GM06990 (cell line): ENCODE results near the gene SLC35E2B.
"Not testable (repeated sequence)": the region's sequence is repeated elsewhere in the genome, so short reads cannot be mapped to it uniquely, and the experiment has no call there.

ENCODE experiments used
- DNase-seq: peaks from one replicate; pipeline ENCODE4 v3.0.0-alpha.2; 2011; ENCODE audit not compliant: insufficient read length; ENCODE audit errors: extremely low read depth
- H3K27me3 ChIP-seq: replicated peaks from 2 replicates; pipeline ENCODE4 v1.6.0; 2011; ENCODE audit warnings: low read length; ENCODE audit not compliant: control insufficient read depth, insufficient read depth
- H3K36me3 ChIP-seq: 2 replicates; pipeline ENCODE4 v1.5.1; 2011; ENCODE audit warnings: low read length; ENCODE audit not compliant: control insufficient read depth, insufficient read depth
- H3K4me3 ChIP-seq: replicated peaks from 2 replicates; pipeline ENCODE4 v1.5.1; 2011; ENCODE audit warnings: low read depth, mild to moderate bottlenecking, control low read depth, low read length
- TF ChIP-seq, protein P1 (sequence below): IDR thresholded peaks from 2 replicates; pipeline ENCODE4 v1.5.1; 2011; ENCODE audit warnings: low read length, control low read depth, mild to moderate bottlenecking, inconsistent platforms; ENCODE audit not compliant: insufficient read depth, poor library complexity, severe bottlenecking

The SLC35E2B gene

DNA sequence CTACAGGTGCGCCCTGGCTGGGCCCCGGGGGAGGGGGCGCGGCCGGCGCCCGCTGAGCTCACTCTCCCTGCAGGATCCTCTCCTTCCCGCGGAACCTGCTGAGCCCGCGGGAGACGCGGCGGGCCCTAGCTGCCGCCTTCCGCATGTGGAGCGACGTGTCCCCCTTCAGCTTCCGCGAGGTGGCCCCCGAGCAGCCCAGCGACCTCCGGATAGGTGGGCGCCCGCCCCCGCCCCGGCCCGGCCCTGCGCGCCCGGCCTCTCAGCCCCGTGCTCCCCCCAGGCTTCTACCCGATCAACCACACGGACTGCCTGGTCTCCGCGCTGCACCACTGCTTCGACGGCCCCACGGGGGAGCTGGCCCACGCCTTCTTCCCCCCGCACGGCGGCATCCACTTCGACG, 7.5 kb upstream of the SLC35E2B start:
- H3K27me3 ChIP-seq, DNase-seq, H3K36me3 ChIP-seq, H3K4me3 ChIP-seq: not testable (repeated sequence)

DNA sequence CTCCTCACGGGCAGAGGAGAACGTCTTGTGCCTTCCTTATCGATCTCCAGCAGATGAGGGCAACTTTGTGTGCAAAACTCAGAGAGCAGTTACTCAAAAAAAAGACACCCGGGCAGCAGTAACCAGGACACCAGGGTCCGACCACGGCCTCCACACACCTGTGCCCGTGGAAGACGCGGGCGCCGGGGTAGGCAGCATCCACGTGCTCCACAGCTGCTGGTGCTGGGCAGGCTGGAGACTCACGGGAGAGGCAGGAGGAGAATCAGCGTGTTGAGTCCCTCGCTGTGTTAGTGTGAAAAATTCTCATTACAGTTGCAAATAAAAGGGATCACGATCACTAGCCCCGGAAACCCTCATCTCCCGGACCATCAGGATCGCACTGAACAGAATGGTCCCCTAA, 6.5 kb upstream of the SLC35E2B start:
- H3K4me3 ChIP-seq, DNase-seq, H3K27me3 ChIP-seq, H3K36me3 ChIP-seq: not testable (repeated sequence)

DNA sequence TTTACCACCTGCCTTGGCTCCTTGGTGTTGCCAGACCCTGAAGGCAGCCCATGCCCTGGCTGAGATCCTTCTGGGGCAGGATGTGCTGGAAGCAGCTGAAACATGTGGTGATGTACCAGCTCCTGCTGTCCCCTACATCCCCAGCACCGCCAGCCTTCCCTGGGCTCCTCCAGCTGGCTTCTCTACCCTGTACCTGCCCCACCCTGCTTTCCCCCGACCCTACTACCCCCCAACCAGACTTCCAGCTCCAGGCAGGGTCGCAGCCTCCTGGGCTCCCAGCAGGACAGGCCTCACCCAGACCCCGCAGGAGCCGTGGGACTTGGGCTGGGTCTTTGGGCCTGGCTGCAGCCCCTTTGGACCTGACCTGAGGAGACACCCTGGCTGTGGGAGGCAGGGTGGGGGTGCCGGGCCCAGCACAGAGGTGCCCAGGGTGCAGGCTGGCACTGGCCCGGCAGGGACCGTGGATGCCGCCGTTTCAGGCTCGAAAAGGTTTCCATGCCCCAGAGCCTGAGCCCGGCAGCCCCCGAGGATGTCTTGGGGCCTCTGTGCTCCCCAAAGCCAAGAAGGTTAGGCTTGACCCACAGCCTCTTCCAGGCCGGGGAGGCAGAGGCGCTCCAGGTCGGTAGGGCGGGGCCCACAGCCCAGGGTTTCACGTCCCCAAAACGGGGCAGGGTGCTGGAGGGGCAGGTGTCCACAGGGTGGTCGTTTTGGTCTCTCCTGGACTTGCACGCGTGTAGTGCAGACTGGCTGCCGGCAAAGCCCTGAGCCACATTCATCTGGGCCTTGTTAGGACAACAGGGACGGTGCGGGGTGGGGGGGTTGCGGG, 5.0 kb upstream of the SLC35E2B start:
- not testable (repeated sequence) for H3K27me3 ChIP-seq, H3K4me3 ChIP-seq, DNase-seq, H3K36me3 ChIP-seq

DNA sequence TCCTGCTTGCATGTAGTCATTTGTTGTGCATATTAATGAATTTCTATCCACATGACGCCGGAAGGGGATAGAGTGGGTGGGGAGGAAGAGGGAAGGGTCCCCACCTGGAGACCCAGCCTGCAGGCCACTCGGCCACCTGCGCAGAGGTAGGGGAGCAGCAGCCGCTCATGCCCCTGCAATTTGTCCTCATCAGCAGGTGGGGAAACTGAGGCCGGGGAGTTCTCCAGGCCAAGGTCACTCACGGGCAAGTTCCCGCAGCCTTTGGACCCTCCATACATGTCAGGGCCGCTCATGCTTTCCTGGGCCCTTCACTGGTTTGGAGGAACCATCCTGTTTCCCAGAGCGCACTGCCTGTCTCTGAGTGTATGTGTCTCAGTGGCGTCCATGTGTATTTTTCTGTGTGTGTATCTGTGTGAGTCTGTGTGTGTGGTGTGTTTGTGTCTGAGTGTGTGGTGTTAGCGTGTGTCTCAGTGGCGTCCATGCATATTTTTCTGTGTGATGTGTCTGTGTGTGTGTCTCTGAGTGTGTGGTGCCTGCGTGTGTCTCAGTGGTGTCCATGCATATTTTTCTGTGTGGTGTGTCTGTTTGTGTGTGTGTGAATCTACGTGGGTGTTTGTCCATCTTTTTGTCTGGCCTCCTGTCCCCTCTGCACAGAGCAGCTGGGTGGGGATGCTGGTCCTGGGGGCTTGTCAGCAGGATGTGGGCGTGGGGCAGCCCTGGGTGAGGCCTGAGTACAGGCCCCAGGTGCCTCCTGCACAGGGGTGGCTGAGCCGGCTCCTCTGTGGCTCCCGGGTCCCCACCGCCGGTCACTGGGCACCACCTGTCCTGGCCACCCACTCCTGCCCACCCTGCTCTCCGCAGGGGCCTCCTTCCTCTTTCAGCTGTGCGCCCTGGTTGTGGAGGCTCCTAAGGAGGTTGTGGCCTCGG, 4.1 kb upstream of the SLC35E2B start:
- H3K4me3 ChIP-seq, H3K27me3 ChIP-seq, DNase-seq, H3K36me3 ChIP-seq: not testable (repeated sequence)

DNA sequence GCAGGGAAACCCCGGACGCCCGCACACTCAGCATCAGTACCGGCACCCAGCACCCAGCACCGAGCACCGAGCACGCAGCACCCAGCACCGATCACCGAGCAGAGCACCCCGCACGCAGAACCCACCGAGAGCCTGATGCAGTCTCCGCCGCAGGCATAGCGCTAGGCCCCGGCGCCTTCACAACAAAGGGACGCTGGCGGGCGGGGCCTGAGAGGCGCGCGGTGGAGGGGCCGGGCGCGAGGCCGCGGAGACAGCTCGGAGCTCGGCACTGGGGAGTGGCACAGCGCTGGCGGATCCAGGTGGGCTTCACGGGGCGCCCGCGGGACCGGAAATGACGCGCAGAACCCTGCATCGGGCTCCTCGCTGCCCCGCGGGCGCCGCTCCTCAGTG, 276 bp downstream of the SLC35E2B start:
- DNase-seq: peak; percentile 71
- not testable (repeated sequence) for H3K27me3 ChIP-seq, H3K36me3 ChIP-seq
- peak overlapping the region; percentile 67 for H3K4me3 ChIP-seq

DNA sequence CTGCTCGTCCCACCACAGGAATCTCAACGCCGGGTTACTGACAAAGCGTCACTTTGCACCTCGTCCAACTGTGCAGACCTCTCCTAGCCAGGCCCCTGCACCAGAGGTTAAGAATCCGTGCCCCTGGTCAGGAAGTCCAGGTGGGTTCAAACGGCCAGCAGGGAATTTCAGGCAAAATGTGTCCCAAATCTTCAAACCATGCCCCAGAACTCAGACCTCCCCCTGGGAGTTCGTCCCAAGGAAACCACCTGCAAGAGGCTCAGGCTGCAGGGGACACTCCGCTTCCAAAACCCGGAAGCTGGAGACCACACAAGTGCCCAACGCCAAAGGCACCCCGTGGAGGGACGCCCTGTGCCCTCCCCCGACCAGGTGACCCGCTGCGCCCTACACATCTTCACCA, 1.2 kb downstream of the SLC35E2B start:
- H3K4me3 ChIP-seq: peak overlapping the region; percentile 45
- DNase-seq, H3K27me3 ChIP-seq, H3K36me3 ChIP-seq: not testable (repeated sequence)

DNA sequence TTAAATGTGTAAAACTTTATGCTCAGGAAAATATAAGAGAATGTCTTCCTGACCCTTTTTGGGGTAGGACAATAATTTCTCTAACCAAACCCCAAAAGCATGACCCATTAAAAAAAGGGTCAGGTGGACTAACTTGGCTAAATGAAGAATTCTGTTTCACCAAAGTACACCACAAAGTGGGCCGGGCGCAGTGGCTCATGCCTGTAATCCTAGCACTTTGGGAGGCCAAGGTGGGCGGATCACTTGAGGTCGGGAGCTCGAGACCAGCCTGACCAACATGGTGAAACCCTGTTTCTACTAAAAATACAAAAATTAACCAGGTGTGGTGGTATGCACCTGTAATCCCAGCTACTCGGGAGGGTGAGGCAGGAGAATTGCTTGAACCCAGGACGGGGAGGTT, 3.1 kb downstream of the SLC35E2B start:
- H3K4me3 ChIP-seq, H3K27me3 ChIP-seq, DNase-seq, H3K36me3 ChIP-seq: not testable (repeated sequence)

DNA sequence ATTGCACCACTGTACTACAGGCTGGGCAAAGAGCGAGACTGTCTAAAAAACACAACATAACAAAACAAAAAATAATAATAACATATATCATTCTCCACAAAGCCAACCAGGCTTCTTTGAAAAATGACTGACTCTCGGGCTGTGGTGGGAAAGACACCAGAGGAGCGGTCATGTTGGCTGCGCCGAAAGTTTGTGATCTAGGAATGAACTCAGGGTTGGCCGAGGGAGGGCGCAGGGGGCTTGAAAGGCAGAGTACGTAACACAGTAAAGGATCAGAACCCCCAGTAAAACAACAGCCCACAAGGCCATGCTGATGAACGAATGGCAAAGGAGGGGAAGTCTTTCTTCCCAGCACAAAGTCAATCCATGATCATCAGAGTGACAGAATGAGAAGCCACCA, 4.7 kb downstream of the SLC35E2B start:
- DNase-seq: no peak
- TF ChIP-seq, protein P1, sequence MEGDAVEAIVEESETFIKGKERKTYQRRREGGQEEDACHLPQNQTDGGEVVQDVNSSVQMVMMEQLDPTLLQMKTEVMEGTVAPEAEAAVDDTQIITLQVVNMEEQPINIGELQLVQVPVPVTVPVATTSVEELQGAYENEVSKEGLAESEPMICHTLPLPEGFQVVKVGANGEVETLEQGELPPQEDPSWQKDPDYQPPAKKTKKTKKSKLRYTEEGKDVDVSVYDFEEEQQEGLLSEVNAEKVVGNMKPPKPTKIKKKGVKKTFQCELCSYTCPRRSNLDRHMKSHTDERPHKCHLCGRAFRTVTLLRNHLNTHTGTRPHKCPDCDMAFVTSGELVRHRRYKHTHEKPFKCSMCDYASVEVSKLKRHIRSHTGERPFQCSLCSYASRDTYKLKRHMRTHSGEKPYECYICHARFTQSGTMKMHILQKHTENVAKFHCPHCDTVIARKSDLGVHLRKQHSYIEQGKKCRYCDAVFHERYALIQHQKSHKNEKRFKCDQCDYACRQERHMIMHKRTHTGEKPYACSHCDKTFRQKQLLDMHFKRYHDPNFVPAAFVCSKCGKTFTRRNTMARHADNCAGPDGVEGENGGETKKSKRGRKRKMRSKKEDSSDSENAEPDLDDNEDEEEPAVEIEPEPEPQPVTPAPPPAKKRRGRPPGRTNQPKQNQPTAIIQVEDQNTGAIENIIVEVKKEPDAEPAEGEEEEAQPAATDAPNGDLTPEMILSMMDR: no peak
- H3K27me3 ChIP-seq: no peaks in the 10 kb centered on the region
- peaks cover 8% of the 10 kb centered on the region for H3K36me3 ChIP-seq
- no peak overlapping the region for H3K4me3 ChIP-seq

DNA sequence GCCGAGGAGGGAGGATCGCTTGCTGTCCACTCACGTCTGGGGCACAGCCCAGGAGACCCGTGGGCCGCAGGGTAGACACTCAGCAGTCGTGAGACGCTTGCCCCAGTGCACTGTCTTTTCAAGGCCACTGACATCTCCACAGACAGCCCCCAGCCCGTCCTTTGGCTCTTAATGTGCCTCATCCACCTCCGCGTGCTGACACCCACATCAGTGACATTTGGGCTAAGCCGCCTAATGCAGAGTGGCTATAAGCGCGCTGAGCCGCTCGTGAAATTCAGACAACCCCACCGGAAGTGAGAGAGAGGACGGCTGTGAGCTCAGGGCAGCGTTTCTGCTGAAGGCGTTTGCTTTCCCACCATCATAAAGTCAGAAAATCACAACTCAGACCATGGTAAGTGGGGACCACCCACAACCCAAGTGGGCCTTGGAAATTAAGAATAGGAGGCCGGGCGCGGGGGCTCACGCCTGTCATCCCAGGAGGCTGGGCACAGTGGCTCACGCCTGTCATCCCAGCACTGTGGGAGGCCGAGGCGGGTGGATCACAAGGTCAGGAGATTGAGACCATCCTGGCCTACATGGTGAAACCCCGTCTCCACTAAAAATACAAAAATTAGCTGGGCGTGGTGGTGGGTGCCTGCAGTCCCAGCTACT, 8.4 kb downstream of the SLC35E2B start:
- TF ChIP-seq, protein P1: no peak
- no peak overlapping the region for H3K4me3 ChIP-seq
- peaks cover 8% of the 10 kb centered on the region for H3K36me3 ChIP-seq
- no peak for DNase-seq
- no peaks in the 10 kb centered on the region for H3K27me3 ChIP-seq
